IPS-11a (cell line): ENCODE results near the gene ANKAR.
"Not testable (repeated sequence)": the region's sequence is repeated elsewhere in the genome, so short reads cannot be mapped to it uniquely, and the experiment has no call there.

Experiments
- H3K4me3 ChIP-seq: one replicate; pipeline ENCODE4 v1.5.1; 2013; ENCODE audit warnings: low read depth, low read length, control low read depth

ANKAR gene

DNA sequence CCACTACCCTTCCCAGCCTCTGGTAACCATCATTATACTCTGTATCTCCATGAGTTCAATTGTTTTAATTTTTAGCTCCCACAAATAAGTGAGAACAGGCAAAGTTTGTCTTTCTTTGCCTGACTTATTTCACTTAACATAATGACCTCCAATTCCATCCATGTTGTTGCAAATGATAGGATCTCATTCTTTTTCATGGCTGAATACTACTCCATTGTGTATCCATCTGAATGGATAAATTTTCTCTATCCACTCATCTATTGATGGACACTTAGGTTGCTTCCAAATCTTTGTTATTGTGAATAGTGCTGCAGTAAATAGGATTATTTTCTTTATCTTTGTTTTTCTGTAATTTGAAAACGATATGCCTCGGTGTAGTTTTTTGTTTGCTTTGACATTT is 26.2 kb downstream of the ANKAR start:
- H3K4me3 ChIP-seq, result no peak overlapping the region

DNA sequence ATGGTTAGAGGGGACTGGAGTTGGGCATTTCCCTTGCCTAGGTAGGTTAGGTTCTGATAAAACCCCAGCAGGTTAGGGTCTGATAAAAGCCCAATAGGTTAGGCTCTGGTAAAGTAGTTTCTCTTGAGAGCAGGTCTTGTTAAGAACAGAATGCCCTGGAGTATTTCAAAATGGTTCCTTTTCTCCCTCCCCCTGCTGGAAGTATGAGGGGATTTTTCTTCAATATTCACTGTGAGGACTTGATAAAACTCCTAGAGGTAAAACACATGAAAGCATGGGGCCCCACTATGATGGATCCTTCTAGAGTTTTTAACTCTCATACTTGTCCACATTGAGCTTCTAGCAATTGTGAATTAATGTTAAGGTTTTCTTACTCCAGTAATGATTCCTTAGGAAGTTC is 27.6 kb downstream of the ANKAR start:
- no peak overlapping the region for H3K4me3 ChIP-seq

GRCh38 chr2:189709501-189710221 is 35.2 kb downstream of the ANKAR start:
- no peak overlapping the region for H3K4me3 ChIP-seq

DNA sequence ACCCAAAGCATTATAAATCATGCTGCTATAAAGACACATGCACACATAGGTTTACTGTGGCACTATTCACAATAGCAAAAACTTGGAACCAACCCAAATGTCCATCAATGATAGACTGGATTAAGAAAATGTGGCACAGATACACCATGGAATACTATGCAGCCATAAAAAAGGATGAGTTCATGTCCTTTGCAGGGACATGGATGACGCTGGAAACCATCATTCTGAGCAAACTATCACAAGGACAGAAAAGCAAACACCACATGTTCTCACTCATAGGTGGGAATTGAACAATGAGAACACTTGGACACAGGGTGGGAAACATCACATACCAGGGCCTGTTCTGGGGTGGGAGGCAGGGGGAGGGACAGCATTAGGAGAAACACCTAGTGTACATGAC is 43.1 kb downstream of the ANKAR start:
- not testable (repeated sequence) for H3K4me3 ChIP-seq

DNA sequence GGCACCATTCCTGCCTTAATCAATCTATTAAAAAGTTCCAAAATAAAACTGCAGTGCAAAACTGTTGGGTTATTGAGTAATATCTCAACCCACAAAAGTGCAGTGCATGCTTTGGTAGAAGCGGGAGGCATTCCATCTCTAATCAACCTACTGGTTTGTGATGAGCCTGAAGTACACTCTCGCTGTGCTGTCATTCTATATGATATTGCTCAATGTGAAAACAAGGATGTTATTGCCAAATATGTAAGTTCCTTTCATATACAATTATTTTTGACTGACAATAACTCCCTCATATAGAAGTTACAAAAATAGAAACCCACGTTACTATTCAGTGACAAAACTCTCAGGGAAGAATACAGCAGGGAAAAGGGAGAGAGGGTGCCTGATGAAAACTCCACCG is 45.1 kb downstream of the ANKAR start:
- no peak overlapping the region for H3K4me3 ChIP-seq

DNA sequence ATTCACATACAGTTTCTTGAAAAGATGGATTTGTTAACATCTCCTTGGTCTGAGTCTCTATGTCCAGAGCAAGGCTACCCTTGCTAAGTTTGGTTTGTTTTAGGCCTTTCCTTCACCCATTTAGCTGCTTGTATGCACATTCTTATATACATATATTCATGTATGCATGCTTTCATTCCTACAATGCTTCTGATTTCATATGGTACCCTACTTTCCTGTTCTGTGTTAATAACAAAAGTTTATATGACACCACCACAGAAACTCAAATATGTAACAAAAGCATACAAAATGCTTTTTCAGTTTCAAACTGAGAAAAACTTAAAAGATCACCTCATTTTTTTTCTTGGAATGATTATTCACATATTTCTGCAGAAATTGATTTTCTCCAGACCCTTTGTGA is 48.7 kb downstream of the ANKAR start:
- no peak overlapping the region for H3K4me3 ChIP-seq
